Naive thymus-derived CD4-positive, alpha-beta T cell (primary cell): ENCODE measurements around the gene CRKL. TPM values are rescaled to one million over a fixed set of nuclear protein-coding genes. Genes with fewer than 3 reads are reported as not detected.
"Not testable (repeated sequence)": the region's sequence is repeated elsewhere in the genome, so short reads cannot be mapped to it uniquely, and the experiment has no call there.

Experiments used
- ATAC-seq: fragments of 150-1000 bp; cut with Tn5 transposase; 2 replicates; pipeline ENCODE4 v1.10.0; 2021; ENCODE audit warnings: mild to moderate bottlenecking, moderate library complexity
- CTCF ChIA-PET: fragments of 350-600 bp; sonication (Branson Sonifier 250); formaldehyde crosslinking; loops from one replicate; lab custom pipeline; 2021; ENCODE audit warnings: antibody characterized with exemption; lab: Charles Lee
- POLR2A ChIA-PET: fragments of 350-600 bp; sonication (Branson Sonifier 250); formaldehyde crosslinking; loops from one replicate; lab custom pipeline; 2021; ENCODE audit warnings: antibody characterized with exemption, inconsistent platforms; lab: Charles Lee
- DNase-seq, 9 donors: peaks; one replicate each; pipeline versions ENCODE4 v3.0.0 to v3.0.0-alpha.2; 2020 to 2022; ENCODE audit warnings: mixed read lengths in 1 of 9
- H3K27ac ChIP-seq: one replicate; pipeline ENCODE4 v1.7.0; 2013; ENCODE audit warnings: mild to moderate bottlenecking, low read depth, low read length, moderate library complexity
- H3K27me3 ChIP-seq, 2 donors: one replicate each; pipeline ENCODE4 v1.7.0; 2013; ENCODE audit warnings: low read length in 2 of 2, mild to moderate bottlenecking in 2 of 2, moderate library complexity in 2 of 2; ENCODE audit not compliant: control insufficient read depth in 2 of 2, insufficient read depth in 2 of 2
- H3K36me3 ChIP-seq, 3 experiments: 1 replicate in 2 of 3; 2 replicates in 1 of 3; pipeline ENCODE4 v1.7.0; 2013; ENCODE audit warnings: low read length in 3 of 3, mild to moderate bottlenecking in 3 of 3, moderate library complexity in 1 of 3; ENCODE audit not compliant: insufficient read depth in 3 of 3, control insufficient read depth in 2 of 3
- H3K4me1 ChIP-seq, 2 donors: one replicate each; pipeline ENCODE4 v1.7.0; 2013; ENCODE audit warnings: low read length in 2 of 2, mild to moderate bottlenecking in 2 of 2, moderate library complexity in 1 of 2; ENCODE audit not compliant: control insufficient read depth in 2 of 2, insufficient read depth in 2 of 2
- H3K4me3 ChIP-seq: 2 replicates; pipeline ENCODE4 v1.7.0; 2013; ENCODE audit warnings: mild to moderate bottlenecking, low read length
- H3K9me3 ChIP-seq, 3 experiments: 1 replicate in 2 of 3; 2 replicates in 1 of 3; pipeline ENCODE4 v1.7.0; 2013; ENCODE audit warnings: low read length in 3 of 3; ENCODE audit not compliant: control insufficient read depth in 2 of 3
- H3K27ac Mint-ChIP-seq, 9 donors: one replicate each; pipeline ENCODE4 v1.8.0; 2020 to 2022; ENCODE audit warnings: mixed read lengths in 9 of 9, mild to moderate bottlenecking in 8 of 9, moderate library complexity in 5 of 9, inconsistent platforms in 2 of 9
- H3K27me3 Mint-ChIP-seq, 5 donors: one replicate each; pipeline ENCODE4 v1.8.0; 2021 to 2022; ENCODE audit warnings: mixed read lengths in 5 of 5, mild to moderate bottlenecking in 1 of 5
- H3K36me3 Mint-ChIP-seq, 5 donors: one replicate each; pipeline ENCODE4 v1.8.0; 2020 to 2022; ENCODE audit warnings: mixed read lengths in 5 of 5, mild to moderate bottlenecking in 3 of 5, inconsistent platforms in 1 of 5
- H3K4me1 Mint-ChIP-seq, 7 donors: one replicate each; pipeline ENCODE4 v1.8.0; 2020 to 2022; ENCODE audit warnings: mixed read lengths in 7 of 7, mild to moderate bottlenecking in 3 of 7, inconsistent platforms in 1 of 7
- H3K4me3 Mint-ChIP-seq, 10 donors: one replicate each; pipeline ENCODE4 v1.8.0; 2020 to 2022; ENCODE audit warnings: mild to moderate bottlenecking in 10 of 10, mixed read lengths in 10 of 10, moderate library complexity in 6 of 10, inconsistent platforms in 2 of 10
- H3K9me3 Mint-ChIP-seq, 11 donors: one replicate each; pipeline ENCODE4 v1.8.0; 2020 to 2022; ENCODE audit warnings: mixed read lengths in 11 of 11, mild to moderate bottlenecking in 4 of 11, inconsistent platforms in 1 of 11, moderate library complexity in 1 of 11
- intact Hi-C, 2 donors: fragments of 100-400 bp; cut with micrococcal nuclease; formaldehyde crosslinking; loops; one replicate each; pipeline ENCODE4 v1.15.1; 2023
- polyA plus RNA-seq, 2 donors: library from polyadenylated mRNA; unstranded; fragments of 300-500 nt; fragmentation: Illumina TruSeq; gene quantifications; one replicate each; pipeline ENCODE4 v1.2.3, GENCODE V29; 2021
- total RNA-seq, 6 experiments: library from RNA in 5 of 6; stranded (reverse) in 5 of 6; gene quantifications; 1 replicate in 5 of 6; 2 replicates in 1 of 6; pipeline ENCODE4 v1.2.3 and lab custom pipeline; 2021 to 2026

CRKL gene
- total and polyA plus RNA-seq, 7 experiments from 2014 or later = 38.9 to 82.7 (median 65.8) TPM

DNA sequence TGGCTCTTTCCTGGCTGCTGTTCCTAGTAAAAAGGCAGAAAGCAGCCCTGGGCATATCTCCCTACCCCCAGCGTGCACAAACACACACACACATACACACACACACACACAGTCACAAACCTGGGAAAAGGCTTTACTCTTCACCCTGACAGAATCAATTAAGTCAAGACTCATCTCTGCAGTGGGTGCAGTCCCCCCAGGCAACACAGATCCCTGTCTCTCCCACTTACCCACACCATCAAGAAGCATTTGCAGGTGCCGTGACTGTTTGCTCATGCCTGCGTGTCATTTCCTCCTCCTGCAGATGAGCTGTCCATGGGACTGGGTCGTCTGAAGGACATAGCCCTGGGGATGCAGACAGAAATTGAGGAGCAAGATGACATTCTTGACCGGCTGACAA lies 29.8 kb upstream of the CRKL start:
- Histone ChIP-seq H3K27me3 (no peaks in the 10 kb centered on the region), H3K36me3 (peaks cover 0 to 59% (median 4%) of the 10 kb centered on the region in 3 experiments), H3K9me3 (no peaks in the 10 kb centered on the region), H3K4me1 (no peaks in the 10 kb centered on the region), H3K4me3 (no peak overlapping the region), H3K27ac (no peak overlapping the region)
- H3K27ac Mint-ChIP-seq = peak overlapping the region in 1 of 9 donors; percentile 81
- POLR2A ChIA-PET = no interaction called here
- no peaks in the 10 kb centered on the region for H3K27me3 Mint-ChIP-seq
- DNase-seq (no peak), ATAC-seq (no peak)
- H3K4me3 Mint-ChIP-seq = no peak overlapping the region
- CTCF ChIA-PET = no interaction called here
- H3K9me3 Mint-ChIP-seq = no peaks in the 10 kb centered on the region
- intact Hi-C loops = no loop called here
- peaks cover 0 to 2% (median 0%) of the 10 kb centered on the region in 7 donors for H3K4me1 Mint-ChIP-seq
- H3K36me3 Mint-ChIP-seq = peaks cover 12 to 52% (median 21%) of the 10 kb centered on the region in 5 donors

DNA sequence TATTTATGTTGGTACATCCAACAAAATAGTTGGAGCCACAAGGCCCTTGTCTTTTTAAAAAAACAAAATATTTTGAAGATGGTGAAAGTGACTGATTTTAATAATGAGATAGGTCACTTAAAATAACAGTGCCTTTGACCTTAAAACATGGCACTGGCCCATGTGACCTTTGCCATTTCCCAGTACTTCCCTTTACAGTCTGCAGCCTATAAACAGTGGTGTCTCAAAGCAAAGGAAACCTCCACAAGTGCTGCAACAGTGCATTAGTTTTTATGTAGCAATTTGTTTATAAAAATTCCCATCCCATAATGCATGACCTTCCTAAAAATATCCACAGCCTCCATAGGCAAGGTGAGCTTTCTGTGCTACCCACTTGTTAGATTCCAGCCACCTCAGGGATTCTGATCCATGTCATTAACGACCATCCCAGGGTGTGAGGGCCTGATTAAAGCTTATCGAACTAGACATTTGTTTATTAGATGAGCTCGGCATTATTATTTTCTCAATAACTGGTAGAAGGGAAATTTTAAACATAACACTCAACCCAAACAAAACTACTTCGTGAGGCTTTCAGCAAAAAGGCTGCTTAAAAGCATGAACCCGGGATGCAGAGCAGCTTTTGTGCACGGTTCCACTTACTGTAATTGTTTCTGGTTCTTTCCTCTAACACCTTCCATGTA lies 28.0 kb upstream of the CRKL start:
- Histone ChIP-seq H3K36me3 (peaks cover 0 to 41% (median 4%) of the 10 kb centered on the region in 3 experiments), H3K27me3 (no peaks in the 10 kb centered on the region), H3K4me3 (no peak overlapping the region), H3K9me3 (no peaks in the 10 kb centered on the region), H3K4me1 (no peaks in the 10 kb centered on the region), H3K27ac (no peak overlapping the region)
- Mint-ChIP-seq H3K36me3 (peaks cover 8 to 39% (median 16%) of the 10 kb centered on the region in 5 donors), H3K9me3 (no peaks in the 10 kb centered on the region), H3K27ac (no peak overlapping the region), H3K4me1 (peaks cover 0 to 2% (median 0%) of the 10 kb centered on the region in 7 donors), H3K4me3 (no peak overlapping the region), H3K27me3 (no peaks in the 10 kb centered on the region)
- DNase-seq (no peak), ATAC-seq (no peak)
- ChIA-PET CTCF (interaction anchor here (1.5 kb wide), 1 partner anchor 28 kb away, joined by 4 read pairs; the partner anchor contains the start of gene CRKL), POLR2A (no interaction called here)
- intact Hi-C loops = no loop called here

DNA sequence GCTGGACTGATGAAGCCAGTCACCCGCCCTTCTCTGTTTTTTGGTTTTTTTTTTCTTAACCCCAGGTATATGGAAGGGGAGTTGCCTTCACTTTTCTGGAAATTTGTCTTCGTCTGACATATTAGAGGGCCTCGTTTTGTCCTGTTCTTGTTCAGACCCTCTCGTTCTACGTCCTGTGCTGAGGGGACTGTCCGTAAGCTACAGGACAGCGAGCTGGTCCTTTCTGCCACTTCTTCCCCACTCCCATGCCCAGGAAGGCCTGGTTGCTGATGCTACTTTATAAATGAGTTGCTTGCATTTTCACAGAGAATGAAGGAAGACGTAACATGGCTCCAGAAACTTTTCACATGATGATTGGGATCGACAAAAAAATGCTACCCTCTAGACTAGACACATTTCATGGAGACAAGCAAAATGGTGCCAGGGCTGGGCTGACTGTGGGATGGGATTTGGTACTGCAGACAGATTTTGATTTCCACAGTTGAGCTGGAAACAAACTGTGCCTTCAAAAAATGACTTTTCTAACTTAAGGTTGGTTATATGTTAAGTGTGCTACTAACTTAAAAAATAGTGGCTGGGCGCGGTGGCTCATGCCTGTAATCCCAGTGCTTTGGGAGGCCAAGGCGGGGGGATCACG lies 27.2 kb upstream of the CRKL start:
- ATAC-seq = no peak
- Histone ChIP-seq H3K4me3 (no peak overlapping the region), H3K27me3 (no peaks in the 10 kb centered on the region), H3K27ac (no peak overlapping the region), H3K9me3 (no peaks in the 10 kb centered on the region), H3K36me3 (peaks cover 0 to 32% (median 4%) of the 10 kb centered on the region in 3 experiments), H3K4me1 (no peaks in the 10 kb centered on the region)
- H3K4me3 Mint-ChIP-seq = no peak overlapping the region
- H3K9me3 Mint-ChIP-seq = peaks cover 0 to 1% (median 0%) of the 10 kb centered on the region in 11 donors
- intact Hi-C loops = no loop called here
- no peak for DNase-seq
- H3K36me3 Mint-ChIP-seq = peaks cover 8 to 35% (median 13%) of the 10 kb centered on the region in 5 donors
- H3K27me3 Mint-ChIP-seq = peaks cover 0 to 2% (median 0%) of the 10 kb centered on the region in 5 donors
- POLR2A ChIA-PET = no interaction called here
- CTCF ChIA-PET = interaction anchor here (1.5 kb wide), 1 partner anchor 27 kb away, joined by 4 read pairs; the partner anchor contains the start of gene CRKL
- H3K4me1 Mint-ChIP-seq = peaks cover 0 to 2% (median 0%) of the 10 kb centered on the region in 7 donors
- peak overlapping the region in 1 of 9 donors; percentile 24 for H3K27ac Mint-ChIP-seq

DNA sequence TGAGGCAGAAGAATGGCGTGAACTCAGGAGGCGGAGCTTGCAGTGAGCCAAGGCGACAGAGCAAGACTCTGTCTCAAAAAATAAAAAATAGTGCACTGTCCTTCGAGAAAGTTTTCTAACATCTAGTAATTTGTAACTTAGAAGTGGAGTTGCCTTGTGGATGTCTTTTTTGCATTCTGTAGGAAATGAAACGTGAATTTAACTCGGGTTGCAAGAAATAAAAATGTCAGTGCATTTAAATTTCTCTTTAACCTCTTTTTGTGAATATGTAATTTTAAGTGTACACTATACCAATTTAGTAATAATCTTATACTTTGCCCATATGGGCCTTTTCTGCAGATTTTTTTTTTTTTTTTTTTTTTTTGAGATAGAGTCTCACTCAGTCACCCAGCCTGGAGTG lies 26.2 kb upstream of the CRKL start:
- no peaks in the 10 kb centered on the region for H3K27me3 ChIP-seq
- H3K9me3 ChIP-seq = no peaks in the 10 kb centered on the region
- Mint-ChIP-seq H3K27me3 (peaks cover 0 to 5% (median 0%) of the 10 kb centered on the region in 5 donors), H3K27ac (no peak overlapping the region), H3K36me3 (peaks cover 8 to 30% (median 9%) of the 10 kb centered on the region in 5 donors), H3K4me3 (no peak overlapping the region), H3K9me3 (peaks cover 0 to 1% (median 0%) of the 10 kb centered on the region in 11 donors), H3K4me1 (no peaks in the 10 kb centered on the region)
- H3K4me3 ChIP-seq = no peak overlapping the region
- DNase-seq = no peak
- no peaks in the 10 kb centered on the region for H3K4me1 ChIP-seq
- ChIA-PET CTCF (no interaction called here), POLR2A (no interaction called here)
- no peak for ATAC-seq
- peaks cover 0 to 24% (median 4%) of the 10 kb centered on the region in 3 experiments for H3K36me3 ChIP-seq
- intact Hi-C loops = no loop called here
- no peak overlapping the region for H3K27ac ChIP-seq

DNA sequence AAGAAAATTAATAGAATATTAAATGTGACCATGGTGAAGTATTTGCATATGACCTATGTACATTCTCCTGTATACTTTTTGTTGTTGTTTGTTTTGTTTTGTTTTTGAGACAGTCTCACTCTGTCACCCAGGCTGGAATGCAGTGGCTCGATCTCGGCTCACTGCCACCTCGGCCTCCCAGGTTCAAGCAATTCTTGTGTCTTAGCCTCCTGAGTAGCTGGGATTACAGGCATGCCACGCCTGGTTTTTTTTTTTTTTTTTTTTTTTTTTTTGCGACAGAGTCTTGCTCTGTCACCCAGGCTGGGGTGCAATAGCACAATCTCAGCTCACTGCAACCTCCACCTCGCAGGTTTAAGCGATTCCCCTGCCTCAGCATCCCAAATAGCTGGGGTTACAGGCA lies 19.5 kb upstream of the CRKL start:
- H3K27me3 Mint-ChIP-seq, H3K4me3 ChIP-seq, H3K9me3 Mint-ChIP-seq, H3K36me3 Mint-ChIP-seq, H3K4me3 Mint-ChIP-seq, ATAC-seq, H3K27ac Mint-ChIP-seq, DNase-seq, H3K9me3 ChIP-seq, H3K27ac ChIP-seq, H3K4me1 ChIP-seq, H3K36me3 ChIP-seq, intact Hi-C loops, H3K27me3 ChIP-seq, CTCF ChIA-PET, H3K4me1 Mint-ChIP-seq: not testable (repeated sequence)
- POLR2A ChIA-PET = interaction anchor here (0.6 kb wide), 1 partner anchor 1085 kb away, joined by 4 read pairs; the partner anchor contains the start of gene TOP3B

DNA sequence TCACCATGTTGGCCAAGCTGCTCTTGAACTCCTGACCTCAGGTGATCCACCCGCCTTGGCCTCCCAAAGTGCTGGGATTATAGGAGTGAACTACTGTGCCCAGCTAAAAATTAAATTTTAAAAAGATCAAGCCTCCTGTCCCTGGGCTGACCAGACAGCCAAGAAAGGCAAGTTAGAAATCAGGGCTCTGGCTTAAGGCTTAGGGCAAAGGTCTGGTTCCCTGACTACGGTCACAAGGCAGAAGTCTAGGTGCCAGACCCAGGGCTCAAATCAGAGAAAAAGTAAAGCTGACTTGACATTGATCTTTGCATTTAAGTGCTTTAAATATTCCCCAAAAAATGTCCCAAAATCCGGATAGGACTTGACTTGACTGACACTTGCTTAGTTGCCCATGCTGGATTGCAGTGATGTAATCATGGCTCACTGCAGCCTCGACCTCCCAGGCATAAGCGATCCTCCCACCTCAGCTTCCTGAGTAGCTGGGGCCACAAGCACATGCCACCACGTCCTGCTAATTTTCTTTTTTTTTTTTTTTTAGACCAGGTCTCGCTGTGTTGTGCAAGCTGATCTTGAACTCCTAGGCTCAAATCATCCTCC lies 17.3 kb upstream of the CRKL start:
- intact Hi-C loops = no loop called here
- Mint-ChIP-seq H3K36me3 (no peaks in the 10 kb centered on the region), H3K27me3 (peaks cover 0 to 8% (median 0%) of the 10 kb centered on the region in 5 donors), H3K9me3 (no peaks in the 10 kb centered on the region), H3K27ac (no peak overlapping the region), H3K4me3 (no peak overlapping the region), H3K4me1 (peaks cover 0 to 6% (median 0%) of the 10 kb centered on the region in 7 donors)
- Histone ChIP-seq H3K4me3 (no peak overlapping the region), H3K27me3 (no peaks in the 10 kb centered on the region), H3K9me3 (no peaks in the 10 kb centered on the region), H3K4me1 (no peaks in the 10 kb centered on the region), H3K27ac (no peak overlapping the region), H3K36me3 (no peaks in the 10 kb centered on the region)
- CTCF ChIA-PET = interaction anchor here (0.6 kb wide), 1 partner anchor 381 kb away, joined by 3 read pairs; no protein-coding TSS in a partner anchor
- ATAC-seq (no peak), DNase-seq (no peak)
- POLR2A ChIA-PET = no interaction called here
